ENCODE data around the gene JAZF1.
A peak's percentile ranks its signal among the peaks of the same experiment; 100 is the strongest.

JAZF1 gene

GRCh38 chr7:28133872-28134271, 46.7 kb downstream of the JAZF1 start:
- no peak for DNase-seq

GRCh38 chr7:28132959-28133870, 47.4 kb downstream of the JAZF1 start:
- no peak for DNase-seq

GRCh38 chr7:28130277-28130676, 50.3 kb downstream of the JAZF1 start:
- no peak for DNase-seq

DNA sequence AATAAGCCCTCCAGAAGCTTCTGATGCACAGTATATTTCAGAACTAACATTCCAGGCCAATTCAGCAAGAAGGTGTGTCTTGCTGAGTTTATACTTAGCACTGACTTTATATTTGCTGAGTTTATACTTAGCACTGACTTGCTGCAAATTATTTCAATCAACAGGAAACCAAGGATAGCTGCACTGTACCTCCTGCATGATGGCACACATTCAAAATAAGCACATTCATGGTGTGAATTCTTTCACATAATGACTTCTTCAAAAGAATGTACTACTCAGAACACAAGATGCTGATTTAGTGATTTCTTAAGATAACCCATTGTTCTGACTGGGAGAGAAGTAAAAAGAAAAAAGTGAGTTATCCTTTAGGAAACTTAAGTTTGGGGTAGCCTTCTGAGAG, 52.0 kb downstream of the JAZF1 start:
- no peak for DNase-seq

DNA sequence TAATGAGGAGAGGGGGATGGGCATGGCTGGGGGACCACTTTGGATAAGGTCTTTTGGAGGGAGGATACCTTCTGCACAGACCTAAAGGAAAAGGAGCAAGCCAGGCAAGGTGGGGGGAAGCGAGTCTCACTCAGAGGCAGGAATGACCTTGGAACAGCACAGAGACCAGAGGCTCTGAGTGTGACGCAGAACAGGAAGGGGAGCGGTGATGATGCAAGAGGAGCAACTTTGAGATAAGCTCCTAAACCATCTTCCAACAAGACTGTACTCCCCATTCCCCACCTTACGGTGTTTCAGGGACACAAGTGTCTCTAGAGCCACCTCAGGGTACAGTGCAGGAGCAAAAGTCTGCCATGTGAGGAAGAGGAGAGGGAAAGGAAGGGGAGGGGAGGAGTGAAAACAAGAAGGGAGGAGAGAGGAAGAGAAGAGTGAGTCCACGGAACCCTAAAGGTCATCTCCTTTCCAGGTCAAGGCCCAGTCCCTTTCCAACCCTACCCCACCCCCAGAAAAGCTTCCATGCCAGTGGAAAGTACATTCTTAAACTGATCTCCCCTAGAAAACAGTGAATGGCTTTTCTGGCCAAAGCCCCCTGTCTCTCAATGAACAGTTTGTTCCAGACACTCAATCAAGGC, 54.1 kb downstream of the JAZF1 start:
- DNase-seq: peak; percentile 15 to 38 (median 27)

- DNase-seq: no peak
These were observed 54.9 kb downstream of the JAZF1 start for GRCh38 chr7:28125431-28126409.

DNA sequence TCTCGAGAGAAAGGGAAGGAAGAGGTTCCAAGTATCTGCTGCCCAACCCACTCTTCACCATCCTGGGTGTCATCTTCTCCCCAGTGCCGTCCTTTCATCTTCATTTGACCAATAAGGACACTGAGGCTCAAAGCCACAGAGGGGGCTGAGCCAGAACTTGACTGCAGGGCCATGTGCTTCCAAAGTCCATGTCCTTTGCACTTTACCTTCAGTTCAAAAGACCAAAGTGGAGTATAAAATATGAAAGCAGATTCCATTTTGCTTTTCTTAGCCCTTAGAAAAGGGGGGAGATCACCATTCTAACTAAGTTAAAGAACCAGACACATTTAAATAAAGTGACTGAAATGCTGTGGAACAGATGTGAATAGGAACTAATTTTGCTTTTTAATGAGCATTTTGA, 56.2 kb downstream of the JAZF1 start:
- DNase-seq: no peak

DNA sequence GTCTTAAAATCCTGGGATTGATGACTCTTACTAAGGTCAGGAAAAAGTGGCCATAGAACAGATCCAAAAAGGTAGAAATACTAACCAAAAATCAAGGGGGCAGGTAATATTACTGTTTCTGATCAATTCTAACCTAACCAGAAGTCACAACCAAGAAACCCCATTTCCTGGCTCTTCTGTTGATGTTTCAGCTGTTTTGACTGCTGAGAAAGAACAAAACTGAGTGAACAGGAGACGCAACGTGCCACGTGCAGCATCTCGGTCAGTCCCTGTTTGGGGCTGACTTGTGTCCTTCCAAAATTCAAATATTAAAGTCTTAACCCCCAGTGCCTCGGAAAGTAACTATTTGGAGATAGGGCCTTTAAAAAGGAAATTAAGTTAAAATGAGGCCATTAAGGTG, 56.8 kb downstream of the JAZF1 start:
- no peak for DNase-seq

GRCh38 chr7:28121496-28121895, 59.1 kb downstream of the JAZF1 start:
- no peak for DNase-seq

DNA sequence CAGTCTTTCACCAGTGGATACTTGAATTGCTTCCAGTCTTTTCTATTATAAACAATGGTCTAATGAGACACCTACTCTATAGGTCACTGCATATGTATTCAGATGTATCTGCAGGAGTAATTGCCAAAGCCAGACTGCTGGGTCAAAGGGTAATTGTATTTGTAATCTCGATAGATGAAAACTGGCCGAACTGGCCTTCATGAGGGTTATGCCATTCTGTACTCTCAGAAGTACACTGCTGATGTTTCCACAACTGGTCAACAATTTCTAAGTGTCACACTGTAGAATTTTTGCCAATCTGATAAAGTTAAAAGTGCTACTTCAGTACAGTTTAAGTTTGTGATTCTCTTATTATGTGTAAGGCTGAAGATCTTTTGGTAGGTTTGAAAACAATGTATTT, 64.6 kb downstream of the JAZF1 start:
- DNase-seq: no peak

GRCh38 chr7:28115261-28115660, 65.3 kb downstream of the JAZF1 start:
- DNase-seq: no peak

- DNase-seq: no peak
These were observed 66.5 kb downstream of the JAZF1 start for GRCh38 chr7:28114056-28114455.

- DNase-seq: peak; percentile 87 to 92 (median 91)
These were observed 67.6 kb downstream of the JAZF1 start for GRCh38 chr7:28112883-28113540.

GRCh38 chr7:28112467-28112866, 68.1 kb downstream of the JAZF1 start:
- no peak for DNase-seq

GRCh38 chr7:28112012-28112411, 68.6 kb downstream of the JAZF1 start:
- no peak for DNase-seq

GRCh38 chr7:28110427-28111012, 70.1 kb downstream of the JAZF1 start:
- no peak for DNase-seq

DNA sequence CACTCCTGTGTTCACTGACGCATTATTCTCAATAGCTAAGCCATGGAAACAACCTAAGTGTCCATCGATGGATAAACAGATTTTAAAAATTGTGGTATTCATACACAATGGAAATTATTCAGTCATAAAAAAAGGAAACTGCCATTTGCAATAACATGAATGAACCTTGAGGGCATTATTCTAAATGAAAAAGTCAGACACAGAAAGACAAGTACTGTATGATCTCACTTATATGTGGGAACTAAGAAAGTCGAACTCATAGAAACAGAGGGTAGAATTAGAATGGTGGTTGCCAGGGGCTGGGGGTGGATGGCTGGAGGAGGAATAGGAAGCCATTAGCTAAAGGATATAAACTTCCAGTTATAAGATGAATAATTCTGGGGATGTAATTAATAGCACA, 71.8 kb downstream of the JAZF1 start:
- DNase-seq: no peak

GRCh38 chr7:28107960-28108359, 72.6 kb downstream of the JAZF1 start:
- DNase-seq: no peak

GRCh38 chr7:28106321-28106829, 74.2 kb downstream of the JAZF1 start:
- DNase-seq: no peak

DNA sequence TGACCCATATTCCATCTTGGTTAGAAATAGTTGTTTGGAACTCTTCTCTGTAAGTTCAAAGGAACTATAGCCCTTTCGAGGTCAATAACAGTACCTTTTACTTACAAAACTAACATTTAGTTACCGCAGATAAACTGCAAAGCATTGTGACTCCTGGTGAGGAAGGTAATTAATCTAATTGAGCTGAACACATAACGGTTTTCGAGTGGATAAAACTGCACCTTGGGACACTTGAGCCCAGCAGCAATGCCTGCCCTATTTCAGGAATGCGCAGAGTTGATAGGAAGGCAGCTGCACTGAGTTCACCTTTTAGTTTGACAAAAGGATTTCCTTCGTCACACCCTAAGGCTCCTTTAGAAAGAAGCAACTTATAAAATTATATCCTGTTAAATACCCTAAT, 75.4 kb downstream of the JAZF1 start:
- DNase-seq: no peak

DNA sequence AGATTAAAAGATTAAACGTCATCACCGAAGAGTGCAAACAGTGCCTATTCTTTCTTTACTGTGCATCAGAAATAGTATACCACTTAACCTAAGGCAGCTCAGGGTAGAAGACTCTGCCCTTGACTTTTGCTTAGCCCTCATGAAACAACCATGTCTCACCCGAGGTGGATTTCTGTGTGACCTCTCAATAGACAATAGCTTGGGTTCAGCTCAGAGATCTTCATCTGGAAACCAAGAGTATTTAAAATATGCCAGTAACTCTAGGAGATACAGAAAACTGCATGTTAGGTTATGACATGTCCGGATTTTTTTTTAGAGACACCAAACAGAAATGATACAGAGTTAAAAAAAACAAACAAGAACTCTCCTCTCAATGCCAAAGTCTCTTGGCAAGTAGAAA, 75.8 kb downstream of the JAZF1 start:
- no peak for DNase-seq

- no peak for DNase-seq
These were observed 76.5 kb downstream of the JAZF1 start for GRCh38 chr7:28104041-28104541.
